AG09309 (cell line): Measurements from ENCODE around the gene FOXP1.

Experiments used
- DNase-seq: peaks from one replicate; pipeline ENCODE4 v3.0.0-alpha.2; 2010; ENCODE audit warnings: low read depth
- H3K4me3 ChIP-seq: 2 replicates; pipeline ENCODE4 v1.5.1; 2011; ENCODE audit warnings: mild to moderate bottlenecking, low read depth, low read length, moderate library complexity; ENCODE audit not compliant: control insufficient read depth
- TF ChIP-seq, protein P1 (sequence below): IDR thresholded peaks from 2 replicates; pipeline ENCODE4 v1.5.1; 2011; ENCODE audit warnings: mild to moderate bottlenecking, low read depth, low read length, inconsistent platforms; ENCODE audit not compliant: insufficient read depth, control insufficient read depth; ENCODE audit errors: missing control alignments

FOXP1 gene

DNA sequence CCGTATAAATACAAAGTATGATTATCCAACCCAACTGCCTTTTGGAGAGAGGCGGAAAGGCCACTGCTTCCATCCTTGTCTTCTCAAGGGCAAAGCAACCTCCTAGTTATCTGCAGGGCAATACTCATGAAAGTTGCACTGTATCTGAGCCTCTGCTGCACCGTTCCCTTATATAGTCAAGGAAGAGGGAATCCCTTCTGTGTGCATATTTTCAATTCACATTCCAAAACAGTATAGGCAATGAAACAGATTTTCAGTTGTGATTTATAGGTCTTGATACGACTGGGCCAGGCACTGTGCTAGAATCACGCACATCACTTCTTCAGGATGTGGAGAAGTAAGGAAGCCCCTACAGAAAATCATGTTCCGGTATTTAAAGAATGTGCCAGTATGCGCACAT lies 455.7 kb downstream of the FOXP1 start:
- DNase-seq, result no peak
- TF ChIP-seq, protein P1, sequence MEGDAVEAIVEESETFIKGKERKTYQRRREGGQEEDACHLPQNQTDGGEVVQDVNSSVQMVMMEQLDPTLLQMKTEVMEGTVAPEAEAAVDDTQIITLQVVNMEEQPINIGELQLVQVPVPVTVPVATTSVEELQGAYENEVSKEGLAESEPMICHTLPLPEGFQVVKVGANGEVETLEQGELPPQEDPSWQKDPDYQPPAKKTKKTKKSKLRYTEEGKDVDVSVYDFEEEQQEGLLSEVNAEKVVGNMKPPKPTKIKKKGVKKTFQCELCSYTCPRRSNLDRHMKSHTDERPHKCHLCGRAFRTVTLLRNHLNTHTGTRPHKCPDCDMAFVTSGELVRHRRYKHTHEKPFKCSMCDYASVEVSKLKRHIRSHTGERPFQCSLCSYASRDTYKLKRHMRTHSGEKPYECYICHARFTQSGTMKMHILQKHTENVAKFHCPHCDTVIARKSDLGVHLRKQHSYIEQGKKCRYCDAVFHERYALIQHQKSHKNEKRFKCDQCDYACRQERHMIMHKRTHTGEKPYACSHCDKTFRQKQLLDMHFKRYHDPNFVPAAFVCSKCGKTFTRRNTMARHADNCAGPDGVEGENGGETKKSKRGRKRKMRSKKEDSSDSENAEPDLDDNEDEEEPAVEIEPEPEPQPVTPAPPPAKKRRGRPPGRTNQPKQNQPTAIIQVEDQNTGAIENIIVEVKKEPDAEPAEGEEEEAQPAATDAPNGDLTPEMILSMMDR, result no peak
- no peak overlapping the region for H3K4me3 ChIP-seq

DNA sequence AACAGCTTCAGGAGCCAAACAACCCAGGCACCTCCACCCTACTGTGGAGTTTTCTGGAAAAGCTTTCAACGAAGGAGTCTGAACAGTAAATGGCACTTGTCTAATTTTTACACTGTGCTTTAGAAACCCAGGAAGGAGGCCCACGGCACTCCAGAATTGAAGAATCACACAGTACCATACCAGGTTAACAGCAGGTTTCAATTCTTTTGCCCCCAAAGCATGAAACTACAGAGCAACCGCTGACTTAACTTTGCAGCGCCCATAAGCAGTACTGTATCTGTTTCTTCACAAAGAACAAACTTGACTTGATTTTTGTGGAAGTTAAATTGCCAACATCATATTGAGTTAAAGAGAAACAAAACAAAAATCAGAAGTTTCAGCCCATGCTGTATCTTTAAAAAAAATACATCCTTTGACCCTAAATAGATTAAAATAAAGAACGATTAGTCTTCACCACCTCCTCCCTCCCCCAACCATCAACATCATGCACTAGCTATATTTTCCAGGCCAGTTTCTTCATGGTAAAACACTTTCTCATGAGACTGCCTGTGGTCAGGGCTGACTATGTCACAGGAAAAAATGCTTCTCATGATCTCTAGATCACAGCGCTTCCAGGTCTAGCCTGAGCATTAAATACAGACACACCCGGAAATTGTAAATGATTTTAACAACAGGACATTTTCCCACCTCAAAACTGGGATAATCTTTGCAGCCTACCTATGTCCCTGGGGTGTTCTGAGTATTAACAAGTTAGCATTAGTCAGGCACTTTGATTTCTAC lies 456.3 kb downstream of the FOXP1 start:
- no peak for DNase-seq
- H3K4me3 ChIP-seq, result no peak overlapping the region
- TF ChIP-seq, protein P1, result no peak

DNA sequence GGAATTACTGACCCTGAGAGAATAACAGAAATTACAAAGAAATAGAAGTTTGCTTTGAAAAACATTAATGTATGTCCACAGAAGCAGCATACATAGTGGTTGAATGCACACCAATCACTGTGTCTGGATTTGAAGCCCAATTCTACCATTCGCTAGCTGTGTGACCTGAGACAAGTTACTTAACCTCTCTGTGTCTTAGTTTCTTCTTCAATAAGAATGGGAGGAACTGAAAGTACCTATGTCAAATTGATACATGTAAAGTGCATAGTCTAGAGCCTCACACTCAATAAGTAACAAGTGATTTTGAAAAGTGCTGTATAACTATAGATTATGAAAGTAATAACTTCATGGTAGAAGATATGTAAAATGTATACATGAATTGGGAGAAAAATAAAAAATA lies 457.8 kb downstream of the FOXP1 start:
- no peak for DNase-seq
- TF ChIP-seq, protein P1, result no peak
- H3K4me3 ChIP-seq, result no peak overlapping the region

DNA sequence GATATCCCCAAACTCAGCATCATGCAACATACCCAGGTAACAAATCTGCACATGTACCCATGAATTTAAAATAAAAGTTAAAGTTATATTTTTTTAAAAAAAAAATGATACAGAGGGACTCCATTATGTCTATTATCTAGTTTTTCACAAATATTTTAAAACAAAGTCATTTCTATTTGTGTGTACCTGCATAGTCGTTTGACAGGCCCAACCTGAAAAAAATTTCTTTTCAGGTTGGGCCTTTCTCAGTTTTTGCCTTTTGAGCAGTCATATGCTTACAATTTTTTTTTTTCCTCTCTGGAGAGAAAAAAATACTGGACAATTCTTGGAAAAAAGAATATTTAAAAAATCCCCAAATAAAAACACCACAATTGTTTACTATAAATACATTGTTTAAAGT lies 459.5 kb downstream of the FOXP1 start:
- H3K4me3 ChIP-seq, result no peak overlapping the region
- DNase-seq, result no peak
- TF ChIP-seq, protein P1, result no peak

DNA sequence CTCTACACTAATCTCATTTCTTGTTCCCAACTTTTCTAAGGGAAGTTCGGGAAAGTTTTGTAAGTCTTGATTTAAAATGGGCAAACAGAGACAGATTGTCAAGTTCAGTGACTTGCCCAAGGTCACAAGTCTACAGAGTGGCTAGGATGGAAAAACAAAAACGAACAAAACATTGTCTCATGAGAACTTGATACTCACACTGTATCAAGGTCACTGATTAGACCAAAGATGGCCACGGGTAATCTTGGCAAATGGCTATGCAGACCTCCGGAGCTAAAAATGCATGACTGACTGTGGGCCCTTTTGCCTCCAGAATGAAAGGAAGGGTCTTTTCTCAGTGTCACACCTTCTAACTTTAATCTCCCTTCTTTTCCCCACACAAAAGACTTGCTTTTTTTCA lies 460.9 kb downstream of the FOXP1 start:
- TF ChIP-seq, protein P1, result no peak
- no peak for DNase-seq
- no peak overlapping the region for H3K4me3 ChIP-seq

DNA sequence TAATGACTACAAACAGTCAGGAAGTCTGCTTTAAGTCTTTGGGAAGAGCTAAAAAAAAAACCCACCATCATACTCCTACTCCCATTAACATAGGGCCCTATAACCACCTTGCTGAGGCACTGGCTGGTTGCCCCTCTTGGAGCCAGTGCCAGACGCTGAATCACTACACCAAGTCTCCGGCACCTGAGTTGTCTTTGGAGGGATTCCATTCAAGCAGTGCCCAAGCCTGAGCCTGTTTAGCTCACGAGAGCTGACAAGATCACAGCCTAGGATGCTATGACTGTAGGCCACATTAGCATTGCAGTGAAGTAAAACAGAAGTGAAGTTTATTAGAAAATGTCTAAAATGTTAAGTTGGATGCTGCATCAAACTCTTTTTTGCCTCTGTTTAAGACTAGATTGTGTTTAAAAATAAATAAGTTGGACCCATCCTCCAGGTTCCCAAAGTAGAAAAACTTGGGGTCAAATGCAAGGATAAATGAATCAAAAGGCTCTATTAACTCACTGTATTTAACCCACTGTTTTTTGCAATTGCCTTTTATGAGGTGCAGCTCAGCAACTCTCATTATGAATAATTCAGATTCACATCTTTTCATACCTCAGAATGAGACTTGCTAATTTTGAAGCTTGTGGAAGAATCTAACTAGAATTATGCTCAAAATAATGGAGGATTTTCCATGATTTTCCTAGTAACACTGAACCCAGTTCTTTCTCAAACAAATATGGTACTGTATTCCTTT lies 461.9 kb downstream of the FOXP1 start:
- TF ChIP-seq, protein P1, result no peak
- no peak overlapping the region for H3K4me3 ChIP-seq
- DNase-seq, result no peak
